Testis (tissue), 3 donors: ENCODE results near the gene NDUFA8. TPM values are rescaled to one million over a fixed set of nuclear protein-coding genes. Genes with fewer than 3 reads are reported as not detected.

Experiments used
- DNase-seq: peaks from one replicate; pipeline ENCODE4 v3.0.0-alpha.2; 2019
- H3K27ac ChIP-seq, 2 donors: fragments of 200-600 bp; sonication (generic); one replicate each; pipeline ENCODE4 v1.5.1; 2019
- H3K27me3 ChIP-seq: fragments of 200-600 bp; sonication (generic); one replicate; pipeline ENCODE4 v1.5.1; 2019
- H3K36me3 ChIP-seq: fragments of 200-600 bp; sonication (generic); one replicate; pipeline ENCODE4 v1.5.1; 2017; ENCODE audit warnings: low read depth; ENCODE audit errors: missing control alignments
- H3K4me1 ChIP-seq: fragments of 200-600 bp; sonication (generic); one replicate; pipeline ENCODE4 v1.5.1; 2019
- H3K4me3 ChIP-seq, 2 donors: fragments of 200-600 bp; sonication (generic); one replicate each; pipeline ENCODE4 v1.5.1; 2017 to 2019
- H3K9me3 ChIP-seq: fragments of 200-600 bp; sonication (generic); one replicate; pipeline ENCODE4 v1.5.1; 2017
- POLR2A ChIP-seq: fragments of 450-650 bp; IDR thresholded peaks from one replicate; pipeline ENCODE4 v1.6.1; 2017; ENCODE audit warnings: antibody characterized with exemption, mild to moderate bottlenecking, moderate library complexity
- WGBS, 2 donors: methylation state at CpG; one replicate each; pipeline ENCODE4 v1.1.5; 2018; 5-methylcytosine and 5-hydroxymethylcytosine counted together
- intact Hi-C: fragments of 100-400 bp; cut with DNase I; formaldehyde crosslinking; loops from one replicate; pipeline ENCODE4 v1.15.1; 2023; ENCODE audit warnings: low total_unique reads
- polyA plus RNA-seq: library from polyadenylated mRNA; stranded (reverse); fragments of 350-450 nt; fragmentation: Illumina TruSeq; extraction: RNeasy Lipid Tissue Mini Kit (QIAGEN cat#74804); gene quantifications from one replicate; pipeline ENCODE4 v1.2.3, GENCODE V29; 2014; ENCODE audit warnings: low read depth, low replicate concordance; ENCODE audit not compliant: insufficient read depth
- total RNA-seq, 2 donors: library from RNA; depleted of rRNA; stranded (reverse); fragments of >200 nt; gene quantifications; one replicate each; pipeline ENCODE4 v1.2.3, GENCODE V29; 2016
- TF ChIP-seq, protein P1 (sequence below), 3 experiments: fragments of 450-650 bp in 2 of 3; fragments of 200-600 bp in 1 of 3; sonication (generic) in 1 of 3; IDR thresholded peaks; one replicate each; pipeline ENCODE4 v1.5.1; 2016 to 2019; ENCODE audit warnings: antibody characterized with exemption in 3 of 3, mild to moderate bottlenecking in 2 of 3, moderate library complexity in 1 of 3

Gene NDUFA8
- total and polyA plus RNA-seq, 3 donors from 2014 or later: 59.4 to 219 (median 62.1) TPM

- no peak overlapping the region for H3K27ac ChIP-seq
- H3K4me1 ChIP-seq: peaks cover 7% of the 10 kb centered on the region
- TF ChIP-seq, protein P1, sequence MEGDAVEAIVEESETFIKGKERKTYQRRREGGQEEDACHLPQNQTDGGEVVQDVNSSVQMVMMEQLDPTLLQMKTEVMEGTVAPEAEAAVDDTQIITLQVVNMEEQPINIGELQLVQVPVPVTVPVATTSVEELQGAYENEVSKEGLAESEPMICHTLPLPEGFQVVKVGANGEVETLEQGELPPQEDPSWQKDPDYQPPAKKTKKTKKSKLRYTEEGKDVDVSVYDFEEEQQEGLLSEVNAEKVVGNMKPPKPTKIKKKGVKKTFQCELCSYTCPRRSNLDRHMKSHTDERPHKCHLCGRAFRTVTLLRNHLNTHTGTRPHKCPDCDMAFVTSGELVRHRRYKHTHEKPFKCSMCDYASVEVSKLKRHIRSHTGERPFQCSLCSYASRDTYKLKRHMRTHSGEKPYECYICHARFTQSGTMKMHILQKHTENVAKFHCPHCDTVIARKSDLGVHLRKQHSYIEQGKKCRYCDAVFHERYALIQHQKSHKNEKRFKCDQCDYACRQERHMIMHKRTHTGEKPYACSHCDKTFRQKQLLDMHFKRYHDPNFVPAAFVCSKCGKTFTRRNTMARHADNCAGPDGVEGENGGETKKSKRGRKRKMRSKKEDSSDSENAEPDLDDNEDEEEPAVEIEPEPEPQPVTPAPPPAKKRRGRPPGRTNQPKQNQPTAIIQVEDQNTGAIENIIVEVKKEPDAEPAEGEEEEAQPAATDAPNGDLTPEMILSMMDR (IDR thresholded peaks at IDR 0.05): no peak
- TF ChIP-seq POLR2A: no peak
- intact Hi-C loops: loop anchor here (5.0 kb wide), 1 partner anchor 225 kb away; no protein-coding TSS in a partner anchor
- H3K27me3 ChIP-seq: no peaks in the 10 kb centered on the region
- DNase-seq: no peak
- H3K9me3 ChIP-seq: no peaks in the 10 kb centered on the region
- no peak overlapping the region for H3K4me3 ChIP-seq
- 70% methylated on average over 10 of the region's 10 CpGs; no CpG with 5 or more reads in 1 of the 2 donors for WGBS, 2 donors
- H3K36me3 ChIP-seq: no peaks in the 10 kb centered on the region
These were observed 32.2 kb downstream of the NDUFA8 start for GRCh38 chr9:122127396-122127798.

DNA sequence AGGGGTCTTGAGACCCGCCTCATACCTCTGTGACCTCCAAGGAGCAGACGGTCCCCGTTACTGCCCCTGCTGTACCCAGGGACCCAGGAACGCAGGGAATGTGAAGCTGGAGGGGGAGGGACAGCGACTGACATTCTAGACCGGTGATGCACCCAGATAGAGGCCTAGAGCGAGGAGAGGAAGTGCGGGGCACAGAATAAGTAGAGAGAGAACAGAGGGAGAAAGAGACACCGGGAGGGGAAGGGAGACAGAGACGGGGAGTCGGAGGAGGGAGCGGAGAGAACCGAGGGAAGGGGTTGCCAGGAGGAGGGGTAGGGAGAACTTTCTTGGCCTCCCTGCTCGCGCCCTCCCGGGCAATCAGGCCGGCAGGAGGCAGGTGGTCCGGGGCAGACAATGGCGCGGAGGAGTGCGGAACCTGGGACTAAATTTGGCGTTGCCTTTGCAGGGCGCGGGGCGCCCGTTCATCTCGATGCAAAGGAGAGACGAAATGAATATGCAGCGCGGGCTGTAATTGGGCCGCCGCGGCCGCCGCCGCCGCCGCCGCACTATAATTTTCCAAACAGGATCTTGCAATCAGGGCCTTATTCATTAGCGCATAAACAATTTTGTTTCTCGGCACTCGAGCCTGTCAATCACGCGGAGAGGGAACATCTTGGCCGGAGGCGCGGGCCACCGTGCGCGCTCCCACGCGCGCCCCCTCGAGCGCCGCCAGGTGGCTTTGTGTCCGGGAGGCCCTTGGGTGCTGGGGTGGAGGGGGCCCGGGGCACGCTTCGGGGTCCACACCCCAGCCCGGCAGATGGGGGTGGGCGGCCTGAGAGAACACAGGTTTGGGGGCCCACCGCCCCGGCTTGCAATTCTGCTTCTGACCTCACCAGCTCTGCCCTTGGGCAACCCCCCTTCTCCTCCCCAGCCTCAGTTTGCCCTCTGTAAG is 33.0 kb downstream of the NDUFA8 start:
- Histone ChIP-seq H3K27ac (no peak overlapping the region), H3K36me3 (no peaks in the 10 kb centered on the region), H3K4me3 (peak overlapping the region; percentile 26 to 39), H3K4me1 (peaks cover 7% of the 10 kb centered on the region), H3K27me3 (no peaks in the 10 kb centered on the region), H3K9me3 (no peaks in the 10 kb centered on the region)
- intact Hi-C loops: loop anchor here (5.0 kb wide), 1 partner anchor 226 kb away; no protein-coding TSS in a partner anchor
- no peak for DNase-seq
- TF ChIP-seq, protein P1 (IDR thresholded peaks at IDR 0.05): no peak
- TF ChIP-seq POLR2A: no peak
- 3 to 15% methylated on average over 26 to 64 of the region's 64 CpGs for WGBS, 2 donors

GRCh38 chr9:122125509-122126330 is 33.9 kb downstream of the NDUFA8 start:
- no peaks in the 10 kb centered on the region for H3K27me3 ChIP-seq
- WGBS, 2 donors: 23 to 34% methylated on average over 14 to 21 of the region's 21 CpGs
- TF ChIP-seq, protein P1 (IDR thresholded peaks at IDR 0.05): no peak
- intact Hi-C loops: loop anchor here (5.0 kb wide), 1 partner anchor 227 kb away; no protein-coding TSS in a partner anchor
- DNase-seq: no peak
- H3K9me3 ChIP-seq: no peaks in the 10 kb centered on the region
- H3K36me3 ChIP-seq: no peaks in the 10 kb centered on the region
- peaks cover 7% of the 10 kb centered on the region for H3K4me1 ChIP-seq
- peak overlapping the region; percentile 26 to 39 for H3K4me3 ChIP-seq
- H3K27ac ChIP-seq: no peak overlapping the region

GRCh38 chr9:122125158-122125508 is 34.4 kb downstream of the NDUFA8 start:
- no peaks in the 10 kb centered on the region for H3K9me3 ChIP-seq

More at GRCh38 chr9:122125158-122125508, 34.4 kb downstream of the NDUFA8 start:
- WGBS, 2 donors: 0 to 4% methylated on average over 1 to 8 of the region's 8 CpGs
- Histone ChIP-seq H3K27me3 (no peaks in the 10 kb centered on the region), H3K36me3 (no peaks in the 10 kb centered on the region), H3K4me1 (peaks cover 7% of the 10 kb centered on the region), H3K4me3 (no peak overlapping the region), H3K27ac (no peak overlapping the region)
- DNase-seq: peak; percentile 85
- no peak for TF ChIP-seq POLR2A
- TF ChIP-seq, protein P1 (IDR thresholded peaks at IDR 0.05): peak; percentile 86 to 87 (median 86)
- intact Hi-C loops: loop anchor here (5.0 kb wide), 1 partner anchor 227 kb away; no protein-coding TSS in a partner anchor
